Measurements from ENCODE around the gene MYBPC2. TPM values are rescaled to one million over a fixed set of nuclear protein-coding genes. Genes with fewer than 3 reads are reported as not detected.

MYBPC2 gene
- total RNA-seq, 1 experiment from 2014 or later, result not detected

DNA sequence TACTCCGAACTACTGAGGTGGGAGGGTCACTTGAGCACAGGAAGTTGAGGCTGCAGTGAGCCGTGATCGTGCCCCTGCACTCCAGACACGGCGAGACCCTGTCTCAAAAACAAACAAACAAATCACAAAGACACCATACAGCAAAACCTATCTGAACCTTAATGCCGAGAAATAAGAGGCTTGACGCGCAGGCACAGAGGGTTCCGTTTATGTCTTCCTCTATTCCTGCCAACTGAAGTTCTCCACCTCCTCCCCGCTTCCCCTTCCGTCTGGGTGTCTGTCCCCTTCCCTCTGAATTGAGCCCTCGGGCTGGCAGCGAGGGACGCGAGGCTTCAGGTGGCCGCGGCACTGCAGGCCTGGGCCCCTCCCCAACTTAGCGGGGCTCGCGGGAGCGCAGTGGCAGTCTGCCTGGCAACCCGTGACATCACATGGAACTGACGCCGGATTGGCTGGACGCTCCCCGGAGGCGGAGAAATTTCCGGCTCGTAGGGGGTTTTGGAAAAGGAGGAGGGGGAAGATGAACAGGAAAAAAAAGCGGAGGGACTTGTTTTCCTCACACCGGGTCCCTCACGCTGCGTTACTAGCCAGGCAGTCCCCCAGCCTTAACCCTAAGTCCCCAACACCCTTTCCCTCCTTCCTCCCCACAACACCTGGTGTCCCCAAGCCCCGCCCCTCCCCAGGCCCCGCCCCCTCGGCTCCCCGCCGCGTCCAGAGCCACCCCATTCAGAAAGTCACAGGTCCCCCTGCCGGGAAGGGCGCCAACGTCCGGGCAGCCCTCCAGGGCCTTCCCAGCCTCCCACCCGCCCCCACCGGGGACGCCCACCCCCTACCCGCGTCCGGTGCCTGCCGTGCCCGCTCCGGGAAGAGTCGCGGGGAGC is 1.1 kb upstream of the MYBPC2 start:
- ChIA-PET POLR2A (interaction anchor here (0.6 to 0.9 kb wide), 3 partner anchors 22 to 46 kb away, joined by 3 to 4 read pairs (median 3); no protein-coding TSS in a partner anchor), CTCF (interaction anchor here (0.6 kb wide), 1 partner anchor 89 kb away, joined by 3 read pairs; no protein-coding TSS in a partner anchor)
- TF ChIP-seq, protein P1, sequence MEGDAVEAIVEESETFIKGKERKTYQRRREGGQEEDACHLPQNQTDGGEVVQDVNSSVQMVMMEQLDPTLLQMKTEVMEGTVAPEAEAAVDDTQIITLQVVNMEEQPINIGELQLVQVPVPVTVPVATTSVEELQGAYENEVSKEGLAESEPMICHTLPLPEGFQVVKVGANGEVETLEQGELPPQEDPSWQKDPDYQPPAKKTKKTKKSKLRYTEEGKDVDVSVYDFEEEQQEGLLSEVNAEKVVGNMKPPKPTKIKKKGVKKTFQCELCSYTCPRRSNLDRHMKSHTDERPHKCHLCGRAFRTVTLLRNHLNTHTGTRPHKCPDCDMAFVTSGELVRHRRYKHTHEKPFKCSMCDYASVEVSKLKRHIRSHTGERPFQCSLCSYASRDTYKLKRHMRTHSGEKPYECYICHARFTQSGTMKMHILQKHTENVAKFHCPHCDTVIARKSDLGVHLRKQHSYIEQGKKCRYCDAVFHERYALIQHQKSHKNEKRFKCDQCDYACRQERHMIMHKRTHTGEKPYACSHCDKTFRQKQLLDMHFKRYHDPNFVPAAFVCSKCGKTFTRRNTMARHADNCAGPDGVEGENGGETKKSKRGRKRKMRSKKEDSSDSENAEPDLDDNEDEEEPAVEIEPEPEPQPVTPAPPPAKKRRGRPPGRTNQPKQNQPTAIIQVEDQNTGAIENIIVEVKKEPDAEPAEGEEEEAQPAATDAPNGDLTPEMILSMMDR (IDR thresholded peaks at IDR 0.05; ENCODE audit: unreplicated experiment), result no peak
- BruUV-seq (replicated peaks), result no TSS peak
- H3K9me3 Mint-ChIP-seq (ENCODE audit: unreplicated experiment), result no peaks in the 10 kb centered on the region
- H3K4me3 Mint-ChIP-seq (ENCODE audit: unreplicated experiment), result peak overlapping the region; percentile 75
- no peak overlapping the region for H3K27ac Mint-ChIP-seq (ENCODE audit: low read depth, unreplicated experiment)
- peak; percentile 69 for DNase-seq (ENCODE audit: unreplicated experiment)
- peaks cover 9% of the 10 kb centered on the region for H3K27me3 Mint-ChIP-seq (ENCODE audit: insufficient read depth, unreplicated experiment)
- intact Hi-C loops (cut with micrococcal nuclease), result no loop called here
- no peaks in the 10 kb centered on the region for H3K36me3 Mint-ChIP-seq (ENCODE audit: insufficient read depth, unreplicated experiment)
- peaks cover 11% of the 10 kb centered on the region for H3K4me1 Mint-ChIP-seq (ENCODE audit: insufficient read depth, unreplicated experiment)

DNA sequence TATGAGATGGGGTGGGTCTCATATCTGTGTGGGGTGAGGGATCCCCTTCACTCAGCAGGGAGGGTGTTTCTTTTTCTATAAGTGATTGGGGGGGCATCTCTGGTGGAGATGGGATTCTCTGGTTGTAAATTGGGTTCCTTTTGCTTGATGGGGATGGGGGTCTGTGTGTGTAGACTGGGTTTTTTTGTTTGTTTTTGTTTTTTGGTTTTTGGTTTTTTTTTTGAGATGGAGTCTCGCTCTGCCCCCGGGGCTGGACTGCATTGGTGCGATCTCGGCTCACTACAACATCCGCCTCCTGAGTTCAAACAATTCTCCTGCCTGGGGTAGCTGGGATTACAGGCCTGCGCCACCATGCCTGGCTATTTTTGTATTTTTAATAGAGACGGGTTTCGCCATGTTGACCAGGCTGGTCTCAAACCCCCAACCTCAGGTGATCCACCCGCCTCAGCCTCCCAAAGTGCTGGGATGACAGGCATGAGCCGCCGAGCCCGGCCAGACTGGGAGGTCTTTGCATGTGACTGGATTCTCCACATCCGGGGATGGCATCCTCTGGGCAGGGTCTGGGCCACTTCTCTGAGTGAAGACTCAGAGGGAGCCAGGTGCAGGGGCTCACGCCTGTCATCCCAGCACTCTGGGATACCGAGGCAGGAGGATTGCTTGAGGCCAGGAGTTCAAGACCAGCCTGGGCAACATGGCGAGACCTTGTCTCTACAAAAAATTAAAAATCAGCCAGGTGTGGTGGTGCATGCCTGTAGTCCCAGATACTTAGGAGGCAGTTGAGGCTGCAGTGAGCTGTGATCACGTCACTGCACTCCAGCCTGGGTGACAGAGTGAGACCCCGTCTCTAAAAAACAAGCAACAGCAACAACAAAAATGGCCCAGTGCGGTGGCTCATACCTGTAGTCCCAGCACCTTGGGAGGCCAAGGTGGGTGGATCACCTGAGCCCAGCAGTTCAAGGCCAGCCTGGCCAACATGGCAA is 799 bp downstream of the MYBPC2 start:
- Mint-ChIP-seq H3K27ac (ENCODE audit: low read depth, unreplicated experiment) (no peak overlapping the region), H3K36me3 (ENCODE audit: insufficient read depth, unreplicated experiment) (no peaks in the 10 kb centered on the region), H3K9me3 (ENCODE audit: unreplicated experiment) (no peaks in the 10 kb centered on the region), H3K4me3 (ENCODE audit: unreplicated experiment) (peak overlapping the region; percentile 75), H3K4me1 (ENCODE audit: insufficient read depth, unreplicated experiment) (peaks cover 11% of the 10 kb centered on the region), H3K27me3 (ENCODE audit: insufficient read depth, unreplicated experiment) (peaks cover 28% of the 10 kb centered on the region)
- BruUV-seq (replicated peaks), result no TSS peak
- intact Hi-C loops (cut with micrococcal nuclease), result no loop called here
- CTCF ChIA-PET, result interaction anchor here (0.6 to 1.6 kb wide), 3 partner anchors 27 to 745 kb away, joined by 3 to 4 read pairs (median 3); no protein-coding TSS in a partner anchor
- no peak for DNase-seq (ENCODE audit: unreplicated experiment)
- POLR2A ChIA-PET, result no interaction called here
- TF ChIP-seq, protein P1 (IDR thresholded peaks at IDR 0.05; ENCODE audit: unreplicated experiment), result no peak

DNA sequence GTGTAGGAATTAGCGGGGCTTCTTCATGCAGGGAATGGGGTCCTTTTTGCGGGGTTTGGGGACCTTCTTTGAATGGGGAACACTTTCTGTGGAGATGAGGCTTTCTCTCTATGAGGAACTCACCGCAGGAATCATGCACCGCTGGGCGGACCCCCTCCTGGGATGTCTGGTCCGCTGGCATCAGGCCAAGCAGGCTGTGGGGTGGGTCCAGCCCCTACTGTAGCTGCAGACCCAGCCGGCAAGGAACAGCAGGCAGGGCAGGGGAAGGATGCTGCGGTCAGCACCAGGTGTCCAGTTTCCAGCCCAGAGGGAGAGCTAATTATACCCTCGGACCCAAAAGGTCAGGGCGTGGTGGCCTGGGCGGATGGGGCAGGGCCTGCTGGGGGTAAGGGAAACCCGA is 1.8 kb downstream of the MYBPC2 start:
- CTCF ChIA-PET, result interaction anchor here (1.6 kb wide), 1 partner anchor 26 kb away, joined by 4 read pairs; no protein-coding TSS in a partner anchor
- Mint-ChIP-seq H3K4me1 (ENCODE audit: insufficient read depth, unreplicated experiment) (peaks cover 11% of the 10 kb centered on the region), H3K27me3 (ENCODE audit: insufficient read depth, unreplicated experiment) (peaks cover 39% of the 10 kb centered on the region), H3K4me3 (ENCODE audit: unreplicated experiment) (no peak overlapping the region), H3K9me3 (ENCODE audit: unreplicated experiment) (no peaks in the 10 kb centered on the region), H3K27ac (ENCODE audit: low read depth, unreplicated experiment) (no peak overlapping the region), H3K36me3 (ENCODE audit: insufficient read depth, unreplicated experiment) (no peaks in the 10 kb centered on the region)
- POLR2A ChIA-PET, result no interaction called here
- intact Hi-C loops (cut with micrococcal nuclease), result no loop called here
- no TSS peak for BruUV-seq (replicated peaks)
- TF ChIP-seq, protein P1 (IDR thresholded peaks at IDR 0.05; ENCODE audit: unreplicated experiment), result no peak
- DNase-seq (ENCODE audit: unreplicated experiment), result no peak

DNA sequence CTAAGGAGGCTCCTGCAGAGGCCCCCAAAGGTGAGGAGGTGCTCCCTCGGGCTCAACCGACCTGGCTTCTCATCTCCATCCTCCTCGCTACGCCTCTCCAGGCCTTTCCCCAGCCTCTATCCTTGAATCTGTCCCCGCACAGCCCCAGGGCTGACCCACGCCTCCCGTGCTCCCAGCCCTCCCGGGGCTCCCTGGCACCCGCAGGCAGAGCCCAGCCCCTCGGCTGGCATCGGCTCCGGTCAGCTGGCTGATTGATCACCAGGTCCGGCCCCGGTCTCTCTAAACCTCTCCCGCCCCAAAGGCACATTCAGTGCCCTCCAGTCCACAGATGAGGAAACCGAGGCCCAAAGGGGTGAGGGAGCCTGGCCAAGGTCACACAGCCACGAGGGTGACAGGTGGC is 2.5 kb downstream of the MYBPC2 start:
- POLR2A ChIA-PET, result no interaction called here
- no peak overlapping the region for H3K4me3 Mint-ChIP-seq (ENCODE audit: unreplicated experiment)
- no peak overlapping the region for H3K27ac Mint-ChIP-seq (ENCODE audit: low read depth, unreplicated experiment)
- no peak for DNase-seq (ENCODE audit: unreplicated experiment)
- H3K9me3 Mint-ChIP-seq (ENCODE audit: unreplicated experiment), result no peaks in the 10 kb centered on the region
- TF ChIP-seq, protein P1 (IDR thresholded peaks at IDR 0.05; ENCODE audit: unreplicated experiment), result no peak
- no peaks in the 10 kb centered on the region for H3K36me3 Mint-ChIP-seq (ENCODE audit: insufficient read depth, unreplicated experiment)
- CTCF ChIA-PET, result no interaction called here
- peaks cover 11% of the 10 kb centered on the region for H3K4me1 Mint-ChIP-seq (ENCODE audit: insufficient read depth, unreplicated experiment)
- BruUV-seq (replicated peaks), result no TSS peak
- intact Hi-C loops (cut with micrococcal nuclease), result no loop called here
- H3K27me3 Mint-ChIP-seq (ENCODE audit: insufficient read depth, unreplicated experiment), result peaks cover 46% of the 10 kb centered on the region

Data from MCF 10A (cell line).